HG02798 (cell line): ENCODE measurements around the gene JADE2.
"Not testable (repeated sequence)": the region's sequence is repeated elsewhere in the genome, so short reads cannot be mapped to it uniquely, and the experiment has no call there.

ENCODE experiments used
- ATAC-seq: cut with Tn5 transposase; IDR thresholded peaks from one replicate; pipeline ENCODE4 v1.9.1; 2021; ENCODE audit warnings: mild to moderate bottlenecking; ENCODE audit not compliant: unreplicated experiment, poor library complexity

JADE2 gene

GRCh38 chr5:134524826-134525682, at the start of gene JADE2:
JADE2 (plus strand) TSS chr5:134525670; CDS start chr5:134535858, 10,188 bp downstream.
- peak; percentile 35 for ATAC-seq

- no peak for ATAC-seq
Measured at GRCh38 chr5:134477462-134478245, 47.8 kb upstream of the JADE2 start.

GRCh38 chr5:134479839-134480238, 45.6 kb upstream of the JADE2 start:
- no peak for ATAC-seq

- ATAC-seq = no peak
Measured at GRCh38 chr5:134489227-134489944, 36.1 kb upstream of the JADE2 start.

- no peak for ATAC-seq
Measured at GRCh38 chr5:134490255-134490924, 35.1 kb upstream of the JADE2 start.

GRCh38 chr5:134490925-134491271, 34.6 kb upstream of the JADE2 start:
- no peak for ATAC-seq

GRCh38 chr5:134491841-134492442, 33.5 kb upstream of the JADE2 start:
- ATAC-seq = no peak

GRCh38 chr5:134492568-134492967, 32.9 kb upstream of the JADE2 start:
- ATAC-seq = no peak

GRCh38 chr5:134493461-134494055, 31.9 kb upstream of the JADE2 start:
- no peak for ATAC-seq

GRCh38 chr5:134494780-134495179, 30.7 kb upstream of the JADE2 start:
- ATAC-seq = no peak

- ATAC-seq = not testable (repeated sequence)
Measured at GRCh38 chr5:134499905-134500304, 25.6 kb upstream of the JADE2 start.

- ATAC-seq = no peak
Measured at GRCh38 chr5:134500699-134501430, 24.6 kb upstream of the JADE2 start.

- ATAC-seq = no peak
Measured at GRCh38 chr5:134502259-134502658, 23.2 kb upstream of the JADE2 start.

- peak; percentile 82 for ATAC-seq
Measured at GRCh38 chr5:134503088-134503936, 22.2 kb upstream of the JADE2 start.

- ATAC-seq = no peak
Measured at GRCh38 chr5:134503937-134504437, 21.5 kb upstream of the JADE2 start.

- ATAC-seq = no peak
Measured at GRCh38 chr5:134504629-134505300, 20.7 kb upstream of the JADE2 start.
